NCI-H226 (cell line): ENCODE results near the gene PLCG2.

Experiments
- DNase-seq: peaks from one replicate; pipeline ENCODE4 v3.0.0-alpha.2; 2015

The PLCG2 gene

DNA sequence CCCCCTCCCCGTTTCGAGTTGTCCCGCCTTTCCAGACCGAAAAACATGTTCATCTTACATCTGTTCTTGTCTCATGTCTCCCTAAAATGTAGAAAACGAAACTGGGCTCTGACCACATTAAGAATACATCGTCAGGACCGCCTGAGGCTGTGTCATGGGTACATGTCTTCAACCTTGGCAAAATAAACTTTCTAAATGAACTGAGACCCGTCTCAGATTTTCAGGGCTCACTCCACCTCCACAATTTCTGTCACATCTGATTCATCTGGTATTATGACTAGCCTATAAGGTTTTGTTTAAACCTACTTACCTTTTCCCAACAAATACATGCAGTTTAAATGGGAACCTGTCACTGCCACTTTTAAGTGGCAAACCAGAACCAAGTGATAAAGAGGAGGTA lies 231.6 kb downstream of the PLCG2 start:
- no peak for DNase-seq

DNA sequence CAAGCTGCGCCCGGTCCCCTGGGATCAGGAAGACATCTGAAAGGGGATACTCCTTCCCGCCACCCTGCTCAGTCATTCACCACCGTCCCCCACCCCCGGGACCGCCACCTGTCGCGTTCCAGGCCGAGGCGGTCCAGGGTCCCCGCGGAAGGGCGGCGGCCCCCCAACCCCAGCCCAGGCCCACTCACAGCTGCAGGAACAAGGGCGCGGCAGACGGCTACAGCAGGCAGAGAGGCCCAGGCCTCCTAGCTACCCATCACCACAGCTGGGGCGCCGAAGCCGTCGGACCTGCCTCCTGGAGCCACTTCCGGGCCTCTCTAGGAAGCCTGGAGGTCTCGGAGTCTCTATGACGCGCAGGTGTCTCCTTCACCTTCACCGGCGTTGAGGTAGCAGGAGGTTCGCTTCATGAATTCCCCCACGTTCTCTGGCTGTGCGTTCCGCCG lies 232.1 kb downstream of the PLCG2 start, which contains the start of gene SDR42E1:
Gene SDR42E1, minus strand, starts transcription at position 272 of the 443 bp plus-strand sequence. CDS start 10,612 bp downstream, outside the sequence.
- DNase-seq = no peak
